HepG2 (cell line): ENCODE data around the gene SNRPD1. TPM values are rescaled to one million over a fixed set of nuclear protein-coding genes. Genes with fewer than 3 reads are reported as not detected.

Experiments used
- CAMTA2 ChIP-seq: sonication (generic); formaldehyde crosslinking; IDR thresholded peaks from 2 replicates; pipeline ENCODE4 v1.4.0; 2020; ENCODE audit warnings: mild to moderate bottlenecking, missing genetic modification reagents, borderline replicate concordance
- CREBL2 ChIP-seq: sonication (generic); formaldehyde crosslinking; IDR thresholded peaks from 2 replicates; pipeline ENCODE4 v1.8.1; 2023; ENCODE audit warnings: missing genetic modification reagents, mild to moderate bottlenecking, borderline replicate concordance
- E2F1 ChIP-seq: sonication (generic); formaldehyde crosslinking; IDR thresholded peaks from 2 replicates; pipeline ENCODE4 v1.5.0; 2020; ENCODE audit warnings: missing genetic modification reagents
- FOXJ3 ChIP-seq: sonication (generic); formaldehyde crosslinking; IDR thresholded peaks from 2 replicates; pipeline ENCODE4 v1.4.0; 2020; ENCODE audit warnings: missing genetic modification reagents, mild to moderate bottlenecking, borderline replicate concordance
- HDAC2 ChIP-seq: sonication (generic); formaldehyde crosslinking; IDR thresholded peaks from 2 replicates; pipeline ENCODE4 v1.4.0; 2020; ENCODE audit warnings: missing genetic modification reagents
- HOMEZ ChIP-seq: IDR thresholded peaks from 2 replicates; pipeline ENCODE4 v1.6.1; 2016; ENCODE audit warnings: low read depth
- JUN ChIP-seq: sonication (generic); formaldehyde crosslinking; IDR thresholded peaks from 2 replicates; pipeline ENCODE4 v1.4.0; 2020; ENCODE audit warnings: mild to moderate bottlenecking, missing genetic modification reagents
- MIER2 ChIP-seq: IDR thresholded peaks from 2 replicates; pipeline ENCODE4 v1.6.1; 2016; ENCODE audit warnings: missing biosample characterization, missing genetic modification reagents
- PLSCR1 ChIP-seq: sonication (generic); formaldehyde crosslinking; IDR thresholded peaks from 2 replicates; pipeline ENCODE4 v1.5.0; 2020; ENCODE audit warnings: missing genetic modification reagents, mild to moderate bottlenecking, borderline replicate concordance
- RCOR2 ChIP-seq: IDR thresholded peaks from 2 replicates; pipeline ENCODE4 v1.6.1; 2016; ENCODE audit warnings: missing biosample characterization, missing genetic modification reagents
- RNF2 ChIP-seq: fragments of 450-650 bp; conservative IDR thresholded peaks from 2 replicates; pipeline ENCODE4 v1.6.1; 2016; ENCODE audit warnings: low read depth
- RORA ChIP-seq: sonication (generic); formaldehyde crosslinking; IDR thresholded peaks from 2 replicates; pipeline ENCODE4 v1.5.0; 2020; ENCODE audit warnings: mild to moderate bottlenecking, missing genetic modification reagents, moderate library complexity
- SMYD3 ChIP-seq: sonication (generic); formaldehyde crosslinking; IDR thresholded peaks from 2 replicates; pipeline ENCODE4 v1.8.1; 2023; ENCODE audit warnings: mild to moderate bottlenecking, missing genetic modification reagents
- SP4 ChIP-seq: sonication (generic); formaldehyde crosslinking; IDR thresholded peaks from 2 replicates; pipeline ENCODE4 v1.8.1; 2023; ENCODE audit warnings: mild to moderate bottlenecking, missing genetic modification reagents
- SP5 ChIP-seq: IDR thresholded peaks from 2 replicates; pipeline ENCODE4 v1.6.1; 2016; ENCODE audit warnings: low read depth, borderline replicate concordance
- TGIF2 ChIP-seq: IDR thresholded peaks from 2 replicates; pipeline ENCODE4 v1.6.1; 2016; ENCODE audit warnings: control low read depth, missing compliant biosample characterization
- ZBTB43 ChIP-seq: sonication (generic); formaldehyde crosslinking; conservative IDR thresholded peaks from 2 replicates; pipeline ENCODE4 v1.4.0; 2020; ENCODE audit warnings: missing genetic modification reagents
- ZNF101 ChIP-seq: sonication (generic); formaldehyde crosslinking; IDR thresholded peaks from 2 replicates; pipeline ENCODE4 v1.4.0; 2020; ENCODE audit warnings: mild to moderate bottlenecking, low read depth, missing genetic modification reagents, borderline replicate concordance
- ZNF20 ChIP-seq: sonication (generic); formaldehyde crosslinking; IDR thresholded peaks from 2 replicates; pipeline ENCODE4 v1.4.0; 2020; ENCODE audit warnings: mild to moderate bottlenecking, moderate library complexity, missing genetic modification reagents
- ZNF263 ChIP-seq: sonication (generic); formaldehyde crosslinking; IDR thresholded peaks from 2 replicates; pipeline ENCODE4 v1.4.0; 2020; ENCODE audit warnings: missing genetic modification reagents
- ZNF558 ChIP-seq: sonication (generic); formaldehyde crosslinking; IDR thresholded peaks from 2 replicates; pipeline ENCODE4 v1.9.0; 2022; ENCODE audit warnings: mild to moderate bottlenecking, missing genetic modification reagents, borderline replicate concordance
- ZNF607 ChIP-seq: sonication (generic); formaldehyde crosslinking; IDR thresholded peaks from 2 replicates; pipeline ENCODE4 v1.5.1; 2020; ENCODE audit warnings: missing genetic modification reagents, mild to moderate bottlenecking, borderline replicate concordance
- ZNF720 ChIP-seq: sonication (generic); formaldehyde crosslinking; IDR thresholded peaks from 2 replicates; pipeline ENCODE4 v1.4.0; 2020; ENCODE audit warnings: missing genetic modification reagents
- ZNF740 ChIP-seq: sonication (generic); formaldehyde crosslinking; IDR thresholded peaks from 2 replicates; pipeline ENCODE4 v1.4.0; 2020; ENCODE audit warnings: missing genetic modification reagents
- polyA plus RNA-seq, 8 experiments: library from polyadenylated mRNA; depleted of rRNA in 3 of 8; stranded (reverse) in 7 of 8; unstranded in 1 of 8; fragments of >200 nt; fragmentation: Illumina TruSeq in 4 of 8; extraction: Trizol in 4 of 8; gene quantifications; 2 replicates each; pipeline versions ENCODE4 v1.2.1 to v1.2.3, GENCODE V29; 2011 to 2016; ENCODE audit warnings: low read depth in 4 of 8, missing spikeins in 1 of 8, mixed read lengths in 1 of 8; ENCODE audit not compliant: insufficient read depth in 1 of 8
- total RNA-seq, 5 experiments: library from RNA; depleted of rRNA; stranded (reverse); fragments of >200 nt; fragmentation: Illumina TruSeq; extraction: Trizol; gene quantifications; 2 replicates each; pipeline ENCODE4 v1.2.3, GENCODE V29; 2016; ENCODE audit warnings: low read depth in 1 of 5

Gene SNRPD1
- total and polyA plus RNA-seq, 2 of the 13 experiments (the other 11 are each of a cell fraction or from before 2014, with no cell fraction given): 22.7 to 275 TPM

GRCh38 chr18:21612125-21613039 is at the start of gene SNRPD1 (continued):
- peak; percentile 73 for TF ChIP-seq CREBL2 (CRISPR knock-in tag)
- TF ChIP-seq ZNF607 (CRISPR knock-in tag): peak; percentile 89
- TF ChIP-seq SP4 (CRISPR knock-in tag): peak; percentile 79
- peak; percentile 96 for TF ChIP-seq E2F1 (CRISPR knock-in tag)
- peak; percentile 92; the same call in 1 of the 2 replicates for TF ChIP-seq TGIF2 (CRISPR knock-in tag)
- no peak for TF ChIP-seq JUN (CRISPR knock-in tag)
- TF ChIP-seq HDAC2 (CRISPR knock-in tag): peak; percentile 92
- TF ChIP-seq MIER2 (CRISPR knock-in tag): peak; percentile 81; the same call in 1 of the 2 replicates
- no peak for TF ChIP-seq RCOR2 (CRISPR knock-in tag)
- peak; percentile 38; the same call in 1 of the 2 replicates for TF ChIP-seq ZNF740 (CRISPR knock-in tag)
- peak; percentile 95 for TF ChIP-seq HOMEZ (CRISPR knock-in tag)
- 0 out of 2 replicates have a peak, but pooled peaks have one; percentile 51 for TF ChIP-seq SP5 (CRISPR knock-in tag)
- peak; percentile 85 for TF ChIP-seq ZNF263 (CRISPR knock-in tag)
- TF ChIP-seq ZBTB43 (CRISPR knock-in tag): peak; percentile 78
- no peak; the same call in 1 of the 2 replicates for TF ChIP-seq ZNF558 (CRISPR knock-in tag)
- TF ChIP-seq ZNF101 (CRISPR knock-in tag): no peak
- TF ChIP-seq FOXJ3 (CRISPR knock-in tag): peak; percentile 76
- no peak; the same call in 1 of the 2 replicates for TF ChIP-seq CAMTA2 (CRISPR knock-in tag)
- peak; percentile 89 for TF ChIP-seq SMYD3 (CRISPR knock-in tag)
- no peak for TF ChIP-seq PLSCR1 (CRISPR knock-in tag)
- TF ChIP-seq RNF2: peak; percentile 99
- TF ChIP-seq RORA (CRISPR knock-in tag): no peak
- TF ChIP-seq ZNF720 (CRISPR knock-in tag): no peak
- peak; percentile 74; the same call in 1 of the 2 replicates for TF ChIP-seq ZNF20 (CRISPR knock-in tag)
